Body of pancreas (tissue), 4 donors: Measurements from ENCODE around the gene ABTB1. TPM values are rescaled to one million over a fixed set of nuclear protein-coding genes. Genes with fewer than 3 reads are reported as not detected.

Experiments
- ATAC-seq: fragments of 150-250 bp; one replicate; pipeline ENCODE4 v1.9.1; 2016
- DNase-seq, 4 donors: peaks; one replicate each; pipeline ENCODE4 v3.0.0-alpha.2; 2019
- H3K27ac ChIP-seq, 4 donors: fragments of 200-600 bp; sonication (generic); 1 replicate in 3 of 4; 2 replicates in 1 of 4; pipeline versions ENCODE4 v1.5.1 to v1.6.1; 2016 to 2019; ENCODE audit warnings: mild to moderate bottlenecking in 1 of 4, mixed read lengths in 1 of 4, moderate library complexity in 1 of 4
- H3K27me3 ChIP-seq, 2 donors: fragments of 200-600 bp; sonication (generic); one replicate each; pipeline ENCODE4 v1.6.0; 2016; ENCODE audit warnings: mild to moderate bottlenecking in 1 of 2
- H3K36me3 ChIP-seq, 2 donors: fragments of 200-600 bp; sonication (generic); replicated peaks in 1 of 2; 2 replicates each; pipeline ENCODE4 v1.5.1; 2016; ENCODE audit warnings: low read depth in 2 of 2; ENCODE audit not compliant: insufficient read depth in 1 of 2
- H3K4me1 ChIP-seq: fragments of 200-600 bp; sonication (generic); one replicate; pipeline ENCODE4 v1.6.0; 2016
- H3K4me3 ChIP-seq, 2 donors: fragments of 200-600 bp; sonication (generic); 1 replicate in 1 of 2; 2 replicates in 1 of 2; pipeline ENCODE4 v1.5.1; 2016 to 2019
- H3K9me3 ChIP-seq, 3 donors: fragments of 200-600 bp; sonication (generic); 1 replicate in 2 of 3; 2 replicates in 1 of 3; pipeline ENCODE4 v1.5.1; 2016
- CTCF ChIP-seq, 7 experiments: fragments of 450-650 bp in 4 of 7; fragments of 200-600 bp in 3 of 7; sonication (generic) in 3 of 7; IDR thresholded peaks; one replicate each; pipeline ENCODE4 v1.5.1; 2016 to 2019; ENCODE audit warnings: antibody characterized with exemption in 7 of 7
- POLR2A ChIP-seq, 3 donors: fragments of 450-650 bp; IDR thresholded peaks; one replicate each; pipeline ENCODE4 v1.6.1; 2016; ENCODE audit warnings: antibody characterized with exemption in 3 of 3, mild to moderate bottlenecking in 2 of 3
- WGBS, 2 donors: methylation state at CpG; one replicate each; pipeline ENCODE4 v1.1.5; 2017; 5-methylcytosine and 5-hydroxymethylcytosine counted together
- intact Hi-C: fragments of 100-400 bp; cut with DNase I; formaldehyde crosslinking; loops from one replicate; pipeline ENCODE4 v1.15.1; 2023
- total RNA-seq, 2 donors: library from RNA; depleted of rRNA; stranded (reverse); fragments of >200 nt; gene quantifications; one replicate each; pipeline ENCODE4 v1.1.0, GENCODE V29; 2016

Gene ABTB1
- total RNA-seq, 2 donors from 2014 or later = 21.4 to 34.0 TPM

- H3K27ac ChIP-seq = no peak overlapping the region
- DNase-seq (no peak), ATAC-seq (no peak)
- H3K9me3 ChIP-seq = no peaks in the 10 kb centered on the region
- H3K4me1 ChIP-seq = no peaks in the 10 kb centered on the region
- WGBS, 2 donors = 84 to 86% methylated on average over 5 of the region's 5 CpGs
- TF ChIP-seq CTCF (IDR thresholded peaks at IDR 0.05) (no peak), POLR2A (IDR thresholded peaks at IDR 0.05) (no peak)
- no peaks in the 10 kb centered on the region for H3K27me3 ChIP-seq
- no peaks in the 10 kb centered on the region for H3K36me3 ChIP-seq
- intact Hi-C loops = loop anchor here (5.0 kb wide), 1 partner anchor 187 kb away; no protein-coding TSS in a partner anchor
- H3K4me3 ChIP-seq = no peak overlapping the region
These were observed 27.9 kb upstream of the ABTB1 start for GRCh38 chr3:127644641-127645370.

GRCh38 chr3:127645371-127646015 lies 27.3 kb upstream of the ABTB1 start:
- intact Hi-C loops = loop anchor here (5.0 kb wide), 1 partner anchor 187 kb away; no protein-coding TSS in a partner anchor
- H3K9me3 ChIP-seq = no peaks in the 10 kb centered on the region
- H3K4me1 ChIP-seq = no peaks in the 10 kb centered on the region
- no peaks in the 10 kb centered on the region for H3K27me3 ChIP-seq
- WGBS, 2 donors = 87 to 90% methylated on average over 7 to 8 of the region's 8 CpGs
- ATAC-seq (no peak), DNase-seq (no peak)
- H3K4me3 ChIP-seq = no peak overlapping the region
- H3K36me3 ChIP-seq = no peaks in the 10 kb centered on the region
- TF ChIP-seq POLR2A (IDR thresholded peaks at IDR 0.05) (no peak), CTCF (IDR thresholded peaks at IDR 0.05) (no peak)
- H3K27ac ChIP-seq = no peak overlapping the region

GRCh38 chr3:127646501-127647046 lies 26.2 kb upstream of the ABTB1 start:
- Histone ChIP-seq H3K4me1 (no peaks in the 10 kb centered on the region), H3K9me3 (no peaks in the 10 kb centered on the region), H3K27me3 (no peaks in the 10 kb centered on the region), H3K4me3 (no peak overlapping the region), H3K36me3 (no peaks in the 10 kb centered on the region), H3K27ac (no peak overlapping the region)
- 81 to 83% methylated on average over 7 to 10 of the region's 10 CpGs for WGBS, 2 donors
- no peak for DNase-seq
- intact Hi-C loops = loop anchor here (5.0 kb wide), 1 partner anchor 186 kb away; no protein-coding TSS in a partner anchor
- ATAC-seq = no peak
- no peak for TF ChIP-seq POLR2A (IDR thresholded peaks at IDR 0.05)
- TF ChIP-seq CTCF (IDR thresholded peaks at IDR 0.05) = no peak

- ATAC-seq (no peak), DNase-seq (no peak)
- H3K9me3 ChIP-seq = no peaks in the 10 kb centered on the region
- 68 to 78% methylated on average over 6 to 13 of the region's 13 CpGs for WGBS, 2 donors
- no peak overlapping the region for H3K27ac ChIP-seq
- no peaks in the 10 kb centered on the region for H3K27me3 ChIP-seq
- H3K4me3 ChIP-seq = no peak overlapping the region
- no peaks in the 10 kb centered on the region for H3K36me3 ChIP-seq
- intact Hi-C loops = loop anchor here (5.0 kb wide), 1 partner anchor 185 kb away; no protein-coding TSS in a partner anchor
- H3K4me1 ChIP-seq = no peaks in the 10 kb centered on the region
- no peak for TF ChIP-seq CTCF (IDR thresholded peaks at IDR 0.05)
- TF ChIP-seq POLR2A (IDR thresholded peaks at IDR 0.05) = no peak
These were observed 25.4 kb upstream of the ABTB1 start for GRCh38 chr3:127647166-127647844.
